ENCODE data around the gene RASSF8.

The RASSF8 gene

DNA sequence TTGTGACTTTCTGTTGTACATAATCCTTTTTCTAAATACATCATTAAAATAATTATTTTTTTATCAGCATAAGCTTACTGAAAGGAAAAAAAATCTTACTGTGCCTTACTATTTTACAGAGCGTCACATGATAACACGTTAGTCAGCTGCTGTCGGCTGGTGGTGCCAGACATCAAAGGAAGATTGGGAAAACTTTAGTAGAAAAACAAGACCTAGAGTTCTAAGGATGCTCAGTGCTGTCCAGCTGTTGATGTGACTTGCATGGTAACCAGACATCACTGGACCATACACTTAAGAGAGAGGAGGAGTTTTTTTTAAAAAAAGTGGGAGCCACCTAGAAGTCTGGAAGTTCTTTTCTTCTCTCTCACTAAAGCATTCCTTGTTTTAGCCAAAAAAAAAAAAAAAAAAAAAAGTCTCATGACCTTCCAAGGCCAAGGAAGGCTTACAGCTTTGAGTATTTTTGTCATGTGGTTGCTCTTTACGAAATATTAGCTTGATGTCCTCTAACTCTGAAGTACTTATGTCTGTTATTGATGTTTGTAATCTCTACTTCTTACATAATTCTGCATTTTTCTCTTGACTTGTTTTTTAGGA lies 4.5 kb downstream of the RASSF8 start:
- DNase-seq = no peak

GRCh38 chr12:25965682-25966081 lies 7.2 kb downstream of the RASSF8 start:
- DNase-seq = no peak

- DNase-seq = no peak
These were observed 11.6 kb downstream of the RASSF8 start for GRCh38 chr12:25970082-25970481.

DNA sequence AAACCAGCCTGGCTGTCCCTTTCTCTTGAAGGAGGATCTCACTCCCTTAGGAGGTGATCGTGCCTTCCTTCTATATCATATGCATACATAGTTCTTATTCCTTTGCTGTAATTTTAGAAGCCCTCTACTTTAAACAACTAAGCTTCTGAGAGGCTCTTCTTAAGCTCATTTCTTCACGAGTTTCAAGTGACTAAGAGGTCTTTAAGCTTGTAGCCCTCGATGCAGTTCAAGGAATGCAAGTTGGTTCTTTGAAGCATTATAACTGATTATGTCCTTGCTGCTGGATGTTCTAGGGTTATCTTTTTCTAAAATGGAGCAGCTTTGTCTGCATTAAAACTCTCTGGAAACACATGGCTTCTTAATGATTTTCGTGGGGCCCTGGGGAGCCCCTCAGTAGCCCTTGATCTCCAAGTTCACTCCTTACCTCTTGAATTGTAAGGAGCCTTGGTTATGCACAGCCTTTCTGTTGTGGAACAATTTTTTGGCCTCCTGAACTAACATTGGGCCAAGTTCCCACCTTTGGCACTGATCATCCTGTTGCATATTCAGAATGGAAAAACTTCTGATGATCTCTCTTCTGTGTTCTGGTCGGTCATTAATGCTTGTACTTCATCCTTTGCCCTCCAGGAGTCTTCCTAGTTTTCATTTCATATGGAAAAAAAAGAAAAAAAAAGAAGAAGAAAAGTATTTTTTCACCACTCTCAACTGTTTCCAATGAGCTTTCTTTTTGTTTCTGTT lies 12.6 kb downstream of the RASSF8 start:
- no peak for DNase-seq

DNA sequence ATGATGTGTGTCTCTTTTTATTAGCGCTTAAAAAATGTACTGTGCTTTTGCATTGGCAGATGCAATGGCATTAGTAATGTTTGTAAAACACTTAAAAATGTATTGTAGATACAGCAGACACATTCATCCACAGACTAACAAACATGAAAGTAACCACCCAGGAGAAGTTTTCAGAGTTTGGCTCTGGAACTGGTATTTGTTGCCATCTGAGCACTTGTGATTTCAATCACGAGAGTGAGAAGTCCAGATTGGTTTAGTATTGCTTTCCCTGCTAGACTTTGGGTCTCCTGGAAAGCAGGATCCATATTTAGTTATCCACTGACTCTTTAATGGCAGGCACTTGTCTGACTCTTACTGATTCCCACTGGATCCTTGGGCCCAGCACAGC lies 13.2 kb downstream of the RASSF8 start:
- no peak for DNase-seq

DNA sequence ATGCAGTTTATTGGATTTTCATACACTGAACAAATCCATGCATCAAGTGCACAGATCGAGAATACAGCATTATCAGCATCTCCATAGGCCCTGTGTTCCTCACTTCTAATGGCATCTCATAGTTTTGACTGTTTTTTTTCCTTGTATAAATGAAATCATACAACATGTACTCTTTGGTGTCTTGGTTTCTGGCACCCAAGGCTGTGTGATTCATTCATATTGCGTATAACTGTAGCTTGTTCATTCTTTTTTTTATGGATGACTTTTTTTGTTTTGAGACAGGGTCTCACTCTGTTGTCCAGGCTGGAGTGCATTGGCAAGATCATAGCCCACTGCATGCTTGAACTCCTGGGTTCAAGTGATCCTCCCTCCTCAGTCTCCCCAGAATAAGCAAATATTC lies 14.3 kb downstream of the RASSF8 start:
- no peak for DNase-seq

GRCh38 chr12:25975179-25975578 lies 16.7 kb downstream of the RASSF8 start:
- no peak for DNase-seq

- DNase-seq = no peak
These were observed 17.2 kb downstream of the RASSF8 start for GRCh38 chr12:25975682-25976081.

DNA sequence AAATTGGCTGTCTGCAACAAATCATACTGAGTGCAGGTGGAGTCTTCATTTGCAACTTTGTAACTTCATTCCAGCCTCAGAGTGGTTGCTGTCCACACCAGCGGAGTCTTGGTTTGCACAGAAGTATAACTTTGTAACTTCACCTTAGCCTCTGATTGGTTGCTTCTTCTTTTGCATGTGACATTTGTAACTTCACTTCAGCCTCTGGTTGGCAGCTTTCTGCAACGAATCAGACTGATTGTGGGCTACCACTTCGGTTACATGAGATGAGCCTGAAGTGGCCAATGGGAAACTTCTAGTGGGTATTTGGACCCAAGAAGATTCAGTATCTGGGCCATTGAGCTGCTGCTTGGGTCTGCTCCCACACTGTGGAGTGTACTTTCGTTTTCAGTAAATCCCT lies 17.8 kb downstream of the RASSF8 start:
- no peak for DNase-seq

GRCh38 chr12:25977047-25977446 lies 18.6 kb downstream of the RASSF8 start:
- DNase-seq = no peak

- DNase-seq = no peak
These were observed 20.6 kb downstream of the RASSF8 start for GRCh38 chr12:25979059-25979458.

DNA sequence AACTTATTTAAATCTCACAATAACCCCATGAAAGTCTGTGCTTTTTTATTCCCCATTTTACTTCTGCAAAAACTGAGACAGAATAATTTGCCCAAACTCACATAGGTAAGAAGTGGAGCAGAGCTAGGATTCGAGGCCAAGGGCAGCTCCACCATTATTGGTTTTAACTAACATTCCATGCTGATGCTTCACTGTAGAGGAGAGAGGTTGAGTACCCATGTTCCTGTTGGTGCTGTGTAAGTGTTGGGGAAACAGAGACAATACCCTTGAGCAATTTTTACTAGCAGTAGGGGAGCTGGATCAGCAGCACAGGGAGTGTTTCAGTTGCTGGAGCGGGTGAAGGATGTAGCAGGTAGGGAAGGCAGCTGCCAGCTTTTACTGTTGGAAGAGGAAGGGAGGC lies 21.1 kb downstream of the RASSF8 start:
- no peak for DNase-seq

GRCh38 chr12:25980035-25980434 lies 21.6 kb downstream of the RASSF8 start:
- no peak for DNase-seq

GRCh38 chr12:25981597-25981996 lies 23.1 kb downstream of the RASSF8 start:
- DNase-seq = no peak

DNA sequence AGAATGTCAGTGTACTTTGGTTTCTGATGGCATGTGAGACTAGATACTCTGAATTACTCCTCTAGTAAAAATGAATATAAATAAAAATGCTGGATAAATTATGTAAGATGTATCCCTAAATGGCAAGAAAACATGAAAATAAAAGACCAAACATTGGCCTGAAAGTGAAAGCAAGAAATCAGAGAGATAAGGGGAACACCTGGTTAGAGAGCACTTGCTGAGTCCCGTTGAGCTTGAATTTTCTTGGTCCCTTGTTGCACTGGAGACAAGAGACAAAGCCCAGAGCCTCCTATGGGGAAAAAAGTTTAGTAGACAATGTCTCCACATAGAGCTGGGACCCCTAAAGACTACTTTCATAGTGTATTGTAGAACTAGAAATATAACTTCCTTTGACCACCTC lies 23.9 kb downstream of the RASSF8 start:
- DNase-seq = no peak

DNA sequence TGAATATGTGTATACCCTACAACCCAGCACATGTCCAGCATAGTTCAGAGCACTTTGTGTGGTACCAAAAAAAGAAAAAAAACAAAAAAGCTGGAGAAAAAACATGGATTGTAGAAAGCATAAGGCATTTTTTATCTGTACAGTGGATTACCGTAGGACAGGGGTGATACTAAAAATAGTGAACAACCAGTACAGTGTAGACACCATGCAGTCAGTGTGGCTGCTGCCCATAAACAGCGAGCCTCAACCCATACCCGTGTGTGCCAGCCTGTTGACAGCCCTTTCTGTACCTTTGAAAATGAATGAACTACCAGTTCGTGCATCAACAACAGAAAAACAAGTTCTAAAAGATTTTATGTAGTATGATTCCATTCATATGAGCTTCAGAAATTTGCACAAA lies 25.1 kb downstream of the RASSF8 start:
- DNase-seq = no peak

DNA sequence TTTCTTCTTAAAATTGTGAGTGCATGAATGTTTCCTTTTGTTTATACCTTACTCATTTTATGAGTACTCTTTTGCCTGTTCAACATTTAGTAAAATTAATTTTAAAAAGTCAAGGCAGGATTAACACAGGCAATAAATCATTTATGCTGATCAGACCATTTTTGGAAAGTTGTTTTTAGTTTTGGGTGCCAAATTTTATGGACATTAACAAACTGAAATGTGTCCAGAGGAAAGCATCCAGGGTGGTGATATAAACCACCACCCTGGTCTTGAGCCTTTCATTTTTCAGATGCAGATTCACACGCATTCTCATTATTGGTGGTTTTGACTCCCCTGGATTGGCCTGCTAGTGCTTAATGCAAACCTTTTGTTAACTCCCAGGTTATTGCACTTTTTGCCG lies 26.3 kb downstream of the RASSF8 start:
- DNase-seq = no peak

DNA sequence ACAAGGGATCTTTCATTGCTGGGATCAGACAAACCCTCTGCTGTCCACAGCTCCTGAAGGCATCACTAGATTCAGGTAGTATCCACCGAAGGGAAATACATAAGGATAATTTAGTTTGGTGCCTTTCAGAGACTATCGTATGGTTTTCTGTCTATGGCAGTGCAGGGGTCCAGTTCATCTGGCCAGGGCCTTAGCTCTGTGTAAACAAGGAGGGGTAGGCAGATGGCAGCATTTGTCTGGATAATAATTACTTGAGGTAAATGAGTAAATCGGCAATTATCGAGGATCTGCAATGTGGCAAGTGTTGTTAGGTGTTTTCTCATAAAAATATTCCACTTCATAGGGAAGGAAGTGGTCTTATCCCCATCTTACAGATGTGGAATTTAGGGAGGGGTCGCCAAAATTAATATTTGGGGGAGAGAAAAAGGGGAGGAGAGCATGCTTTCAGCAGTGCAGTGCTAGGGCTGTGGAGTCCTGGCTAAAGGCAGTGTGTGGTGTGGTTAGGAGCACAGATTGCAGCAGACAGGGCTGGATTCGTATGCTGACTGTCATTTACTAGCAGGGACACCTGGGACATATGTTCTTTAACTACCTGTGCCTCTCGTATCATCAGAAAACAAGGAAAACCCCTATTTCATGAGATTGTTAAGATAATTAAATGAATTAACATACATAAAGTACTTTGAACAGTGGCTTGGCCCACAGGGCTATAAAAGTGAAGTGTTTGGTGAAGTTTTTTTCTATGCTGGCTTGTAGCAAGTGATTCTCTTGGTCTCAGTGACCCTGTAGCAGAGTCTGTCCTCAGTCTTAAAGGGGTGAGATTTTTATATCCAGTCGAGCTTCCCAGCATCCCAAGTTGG lies 27.1 kb downstream of the RASSF8 start:
- no peak for DNase-seq

DNA sequence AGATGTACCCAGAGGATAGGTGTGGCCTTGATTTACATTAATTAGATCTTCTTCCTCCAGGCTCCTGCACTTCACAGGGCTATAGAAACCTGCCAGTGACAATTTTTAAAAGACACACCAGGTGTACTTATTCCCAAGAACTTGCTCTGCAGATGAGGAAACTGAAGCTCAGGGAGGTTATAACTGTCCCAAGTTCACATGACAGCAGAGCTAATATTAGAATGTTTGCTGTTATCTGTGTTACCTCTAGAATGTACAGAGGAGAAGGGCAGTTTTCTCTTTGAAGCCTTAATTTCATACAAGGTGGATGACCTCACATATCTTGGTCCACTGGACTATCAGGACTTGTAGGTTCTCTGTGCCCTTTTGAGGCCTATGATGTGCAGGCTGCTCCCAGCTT lies 27.7 kb downstream of the RASSF8 start:
- DNase-seq = no peak

- DNase-seq = no peak
These were observed 30.0 kb downstream of the RASSF8 start for GRCh38 chr12:25988505-25988904.

DNA sequence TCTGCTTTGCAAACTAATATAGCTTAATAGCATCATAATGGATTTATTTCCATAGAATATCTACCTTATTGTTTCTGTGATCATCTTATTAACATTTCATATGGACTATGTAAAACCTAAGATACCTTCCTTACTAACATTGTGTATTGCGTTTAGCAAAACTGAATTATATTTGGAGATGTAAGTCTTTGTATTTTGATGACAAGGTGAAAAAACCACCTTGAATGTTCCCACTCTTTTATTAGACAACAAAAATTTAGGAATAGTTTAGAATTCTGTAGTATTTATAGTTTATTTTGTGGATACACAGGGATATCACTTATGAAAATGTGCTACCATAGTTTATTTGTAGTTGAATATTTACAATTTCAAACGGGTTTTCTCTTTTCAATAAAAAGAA lies 32.0 kb downstream of the RASSF8 start:
- DNase-seq = no peak

DNA sequence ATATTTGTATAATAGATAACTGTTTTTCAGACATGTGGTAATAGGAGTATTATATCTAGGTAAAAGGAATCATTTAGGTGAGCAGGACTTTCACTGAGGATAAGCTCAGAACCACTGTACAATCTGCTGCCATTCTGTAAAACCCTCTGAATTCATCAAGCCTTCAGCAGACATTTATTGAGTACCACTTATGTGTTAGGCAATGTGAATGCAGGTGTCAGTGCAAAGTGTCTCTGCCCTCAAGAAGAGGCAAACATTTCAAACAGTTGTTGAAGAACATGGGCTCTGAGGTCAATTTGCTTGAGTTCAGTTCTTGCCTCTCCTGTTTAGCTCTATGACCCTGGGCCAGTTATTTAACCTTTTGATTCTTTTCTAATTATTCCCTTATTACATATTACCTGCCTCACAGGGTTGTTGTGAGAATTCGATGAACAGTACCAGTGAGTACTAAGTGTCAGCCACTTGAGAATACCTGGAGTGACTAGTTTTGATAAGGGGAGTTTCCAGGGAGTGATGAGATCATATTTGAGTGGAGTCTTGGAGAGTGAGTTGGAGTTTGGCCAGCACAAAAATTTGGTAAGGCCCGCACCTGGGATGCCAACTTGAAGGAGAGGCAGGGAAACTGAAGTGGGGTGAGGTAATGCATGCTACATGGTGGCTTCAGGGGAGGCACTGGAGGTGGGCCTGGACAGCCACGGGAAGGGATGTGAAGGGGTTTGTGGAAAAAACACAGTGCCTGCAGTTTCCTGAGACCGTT lies 33.7 kb downstream of the RASSF8 start:
- DNase-seq = no peak

Measured in T1000 (cell line).